HG03280 (cell line): Measurements from ENCODE around the gene DPM1.
"Not testable (repeated sequence)": the region's sequence is repeated elsewhere in the genome, so short reads cannot be mapped to it uniquely, and the experiment has no call there.

Experiments
- ATAC-seq: cut with Tn5 transposase; IDR thresholded peaks from one replicate; pipeline ENCODE4 v1.9.1; 2021; ENCODE audit warnings: mild to moderate bottlenecking, moderate library complexity; ENCODE audit not compliant: unreplicated experiment

The DPM1 gene

DNA sequence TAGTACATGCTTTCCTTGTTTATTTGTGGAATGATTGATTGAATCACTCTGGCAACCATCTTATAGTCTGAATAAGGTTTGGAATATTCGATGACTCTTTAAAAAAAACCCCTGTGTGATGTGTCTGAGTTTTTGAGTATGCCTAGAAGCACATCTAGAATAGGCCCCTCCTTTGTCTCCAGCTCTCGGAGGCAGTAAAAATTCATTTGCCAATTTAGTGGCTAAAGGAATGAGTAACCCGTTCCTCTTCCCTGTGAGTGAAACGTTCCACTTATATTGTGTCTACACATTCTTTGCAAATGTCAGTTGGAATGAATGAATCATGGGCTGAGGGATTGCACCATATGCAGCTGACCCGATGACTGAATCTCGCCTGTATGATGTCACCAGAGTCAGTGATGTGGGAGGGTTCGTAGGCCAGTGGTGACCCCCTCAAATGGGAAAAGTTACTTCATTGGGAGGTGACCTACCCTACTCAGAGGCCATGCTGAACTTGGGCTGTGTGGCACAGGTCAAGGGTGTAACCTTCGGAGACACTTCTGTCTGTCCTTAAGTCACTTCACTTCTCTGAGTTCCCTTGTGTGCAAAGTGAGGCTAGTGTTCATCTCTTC lies 21.8 kb upstream of the DPM1 start:
- ATAC-seq = no peak

DNA sequence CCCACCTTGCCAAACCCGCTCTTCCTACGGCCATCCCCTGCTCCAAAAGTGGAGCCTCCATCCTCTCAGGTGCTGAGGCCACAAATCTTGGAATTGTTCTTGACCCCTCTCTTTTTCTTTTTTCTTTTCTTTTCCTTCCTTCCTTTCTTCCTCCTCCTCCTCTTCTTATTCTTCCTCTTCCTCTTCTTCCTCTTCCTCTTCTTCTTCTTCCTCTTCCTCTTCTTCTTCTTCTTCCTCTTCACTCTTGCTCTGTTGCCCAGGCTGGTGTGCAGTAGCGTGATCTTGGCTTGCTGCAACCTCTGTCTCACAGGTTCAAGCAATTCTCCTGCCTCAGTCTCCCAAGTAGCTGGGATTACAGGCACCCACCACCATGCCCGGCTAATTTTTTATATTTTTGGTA lies 20.2 kb upstream of the DPM1 start:
- not testable (repeated sequence) for ATAC-seq

DNA sequence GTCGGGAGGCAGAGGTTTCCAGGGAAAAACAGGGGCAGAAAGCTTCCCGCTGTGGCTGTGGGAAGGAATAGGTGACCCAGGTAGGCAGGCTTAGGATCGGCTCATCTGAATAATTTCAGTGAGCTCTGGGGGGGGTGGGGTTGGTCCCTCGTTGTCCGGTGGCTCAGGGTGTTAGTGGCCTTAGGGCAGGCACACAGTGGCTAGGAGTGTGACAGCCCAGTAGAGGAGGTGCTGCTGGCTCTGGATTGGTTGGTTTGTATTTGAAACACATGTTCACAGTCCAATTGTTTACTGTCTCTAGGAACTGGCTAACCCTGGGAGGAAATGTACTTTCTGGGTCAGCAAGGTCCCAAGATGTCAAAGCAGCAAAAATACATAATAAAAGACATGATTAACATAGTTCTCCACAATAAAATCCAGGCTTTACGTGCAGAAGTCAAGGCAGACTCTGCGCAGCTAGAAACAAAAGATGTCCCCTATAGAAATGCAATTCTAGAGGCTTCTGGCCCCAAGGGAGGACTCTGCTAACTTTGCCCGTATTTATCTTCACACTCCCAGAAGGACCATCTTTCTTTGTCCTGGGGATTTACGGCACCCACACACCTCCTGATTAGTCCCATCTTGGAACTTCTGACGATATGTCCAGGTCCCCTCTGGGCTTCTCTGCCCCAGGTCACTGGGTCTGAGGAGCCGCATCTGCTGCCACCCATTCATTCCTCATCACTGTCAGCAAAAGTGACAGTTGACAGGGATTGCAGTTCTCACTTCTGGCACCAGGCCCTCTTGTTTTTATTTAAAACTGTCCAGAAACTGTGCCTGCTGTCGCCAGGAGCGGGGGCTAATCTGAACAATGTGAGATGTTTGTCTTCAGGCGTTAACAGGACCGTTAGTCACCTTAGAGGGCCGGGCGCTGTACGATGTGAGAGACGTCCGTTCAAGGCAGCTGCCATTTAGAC lies 19.0 kb upstream of the DPM1 start:
- ATAC-seq = no peak

DNA sequence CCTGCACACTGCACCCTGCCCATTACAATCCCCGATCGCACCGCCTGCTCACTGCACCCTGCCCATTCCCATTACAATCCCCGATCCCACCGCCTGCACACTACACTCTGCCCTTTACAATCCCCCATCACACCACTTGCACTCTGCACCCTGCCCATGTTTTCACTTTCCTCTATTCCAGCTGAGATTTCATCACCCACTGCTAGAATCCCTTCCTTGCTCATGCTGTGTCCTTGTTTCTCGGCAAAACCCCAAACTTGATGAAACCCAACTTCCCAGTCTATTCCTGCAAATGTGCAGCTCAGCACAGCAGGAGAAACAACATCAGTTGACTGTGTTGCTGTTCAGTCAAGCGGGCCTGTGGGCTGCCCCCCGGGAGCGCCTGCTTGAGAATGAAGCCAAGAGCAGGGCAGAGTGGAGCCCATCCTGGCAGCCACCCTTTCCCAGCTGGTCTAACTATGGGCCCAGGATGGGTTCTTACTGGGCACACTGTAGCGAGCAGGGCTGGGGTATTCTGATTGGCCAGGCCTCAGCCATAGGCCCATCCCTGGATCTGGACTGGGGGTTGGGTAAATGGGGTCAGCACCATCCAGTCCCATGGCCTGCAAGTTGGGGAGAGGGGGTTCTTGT lies 17.5 kb upstream of the DPM1 start:
- no peak for ATAC-seq

DNA sequence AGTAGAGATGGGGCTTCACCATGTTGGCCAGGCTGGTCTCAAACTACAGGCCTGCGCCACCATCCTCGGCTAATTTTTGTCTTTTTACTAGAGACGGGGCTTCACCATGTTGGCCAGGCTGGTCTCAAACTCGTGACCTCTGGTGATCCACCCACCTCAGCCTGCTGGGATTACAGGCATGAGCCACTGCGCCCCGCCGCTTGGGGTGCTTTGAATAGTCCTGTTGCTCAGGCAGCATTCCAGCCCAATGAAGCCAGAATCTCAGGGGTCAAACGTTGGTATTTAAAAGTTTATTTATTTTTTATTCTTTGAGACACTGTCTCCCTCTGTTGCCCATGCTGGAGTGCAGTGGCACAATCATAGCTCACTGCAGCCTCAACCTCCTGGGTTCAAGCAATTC lies 11.6 kb upstream of the DPM1 start:
- no peak for ATAC-seq

DNA sequence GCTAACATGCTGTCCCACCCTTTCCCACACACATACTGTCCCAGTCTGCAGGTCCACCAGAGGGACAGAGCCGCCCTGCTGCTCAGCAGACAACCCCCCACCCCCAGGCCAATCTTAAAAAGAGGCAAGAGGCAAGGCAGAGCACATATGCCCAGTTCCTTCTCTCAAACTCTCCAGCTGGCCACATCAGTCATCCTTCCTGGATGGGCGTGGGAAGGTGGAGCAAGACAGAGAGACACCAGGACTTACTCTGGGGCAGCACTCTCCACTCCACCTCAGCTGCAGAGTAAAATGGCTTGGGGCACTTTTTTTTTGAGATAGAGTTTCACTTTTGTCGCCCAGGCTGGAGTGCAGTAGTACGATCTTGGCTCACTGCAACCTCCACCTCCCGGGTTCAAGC lies 11.1 kb upstream of the DPM1 start:
- no peak for ATAC-seq

DNA sequence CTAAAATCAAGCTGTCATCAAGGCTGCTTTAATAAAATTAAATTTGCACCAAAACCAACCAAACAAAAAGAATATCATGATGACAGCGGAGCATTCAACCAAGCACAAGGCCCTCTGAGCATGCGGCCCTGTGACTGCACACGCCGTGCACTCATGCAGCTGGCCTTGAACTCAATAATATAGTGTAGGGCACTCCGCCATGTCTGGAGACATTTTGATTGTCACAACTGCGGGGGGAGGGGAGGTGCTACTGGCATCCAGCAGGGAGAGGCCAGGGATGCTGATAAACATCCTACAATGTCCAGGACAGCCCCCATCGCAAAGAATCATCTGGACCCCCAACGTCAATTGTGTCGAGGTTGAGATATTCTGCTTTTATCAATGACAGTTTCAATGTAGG lies 10.0 kb upstream of the DPM1 start:
- ATAC-seq = no peak

DNA sequence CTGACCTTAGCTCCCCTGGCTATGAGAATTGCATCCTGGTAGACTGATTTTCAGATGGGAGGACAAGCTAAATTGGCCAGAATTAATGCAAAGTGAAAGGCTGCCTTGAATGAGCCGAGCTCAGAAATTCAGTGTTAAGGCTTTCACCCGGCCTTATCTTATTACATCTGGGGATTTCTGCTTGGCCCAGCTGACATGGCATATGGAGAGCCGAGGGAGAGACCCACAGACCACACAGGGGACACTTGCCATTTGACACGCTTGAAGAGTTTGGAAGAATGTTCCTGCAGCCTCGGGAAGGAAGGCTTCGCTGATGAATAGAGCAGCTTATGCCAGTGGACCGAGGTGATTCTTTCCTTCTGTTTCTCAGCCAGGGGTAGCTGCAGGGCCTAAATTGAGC lies 9.3 kb upstream of the DPM1 start:
- no peak for ATAC-seq

DNA sequence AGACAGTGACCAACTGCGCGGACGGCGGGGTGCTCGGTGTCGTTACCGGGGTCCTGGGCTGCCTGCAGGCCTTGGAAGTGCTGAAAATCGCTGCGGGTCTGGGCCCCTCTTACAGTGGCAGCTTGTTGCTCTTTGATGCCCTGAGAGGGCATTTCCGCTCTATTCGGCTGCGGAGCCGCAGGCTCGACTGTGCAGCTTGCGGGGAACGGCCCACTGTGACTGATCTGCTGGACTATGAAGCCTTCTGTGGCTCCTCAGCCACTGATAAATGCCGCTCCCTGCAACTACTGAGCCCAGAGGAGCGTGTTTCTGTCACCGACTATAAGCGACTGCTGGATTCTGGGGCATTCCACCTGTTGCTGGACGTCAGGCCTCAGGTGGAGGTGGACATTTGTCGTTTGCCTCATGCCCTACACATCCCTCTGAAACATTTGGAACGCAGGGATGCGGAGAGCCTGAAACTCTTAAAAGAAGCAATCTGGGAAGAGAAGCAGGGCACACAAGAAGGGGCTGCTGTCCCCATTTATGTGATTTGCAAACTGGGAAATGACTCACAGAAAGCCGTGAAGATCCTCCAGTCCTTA lies 1.3 kb upstream of the DPM1 start:
- ATAC-seq = no peak

DNA sequence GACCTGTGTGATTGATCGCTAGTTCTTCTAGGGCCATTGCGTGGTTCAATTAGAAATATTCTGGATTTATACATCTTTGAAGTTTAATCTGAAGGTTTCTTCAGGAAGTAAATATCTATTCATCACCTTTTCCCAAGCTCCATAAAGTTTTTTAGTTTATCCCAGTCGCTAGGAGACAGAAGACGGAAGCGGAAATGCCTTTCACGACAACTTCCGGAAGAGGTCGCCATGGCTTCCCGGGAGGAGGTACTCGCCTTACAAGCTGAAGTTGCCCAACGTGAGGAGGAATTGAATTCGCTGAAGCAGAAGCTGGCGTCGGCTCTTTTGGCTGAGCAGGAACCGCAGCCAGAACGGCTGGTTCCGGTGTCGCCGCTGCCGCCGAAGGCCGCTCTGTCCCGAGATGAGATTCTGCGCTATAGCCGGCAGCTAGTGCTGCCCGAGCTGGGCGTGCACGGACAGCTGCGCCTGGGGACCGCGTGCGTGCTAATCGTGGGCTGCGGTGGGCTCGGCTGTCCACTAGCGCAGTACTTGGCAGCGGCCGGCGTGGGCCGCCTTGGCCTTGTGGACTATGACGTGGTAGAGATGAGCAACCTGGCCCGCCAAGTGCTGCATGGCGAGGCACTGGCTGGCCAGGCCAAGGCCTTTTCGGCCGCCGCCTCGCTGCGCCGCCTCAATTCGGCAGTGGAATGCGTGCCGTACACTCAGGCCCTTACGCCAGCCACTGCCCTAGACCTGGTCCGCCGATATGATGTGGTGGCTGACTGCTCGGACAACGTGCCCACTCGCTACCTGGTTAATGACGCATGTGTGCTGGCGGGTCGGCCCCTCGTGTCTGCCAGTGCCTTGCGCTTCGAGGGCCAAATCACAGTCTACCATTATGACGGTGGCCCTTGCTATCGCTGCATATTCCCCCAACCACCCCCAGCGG lies 547 bp upstream of the DPM1 start, which contains the start of gene MOCS3:
TSS of gene MOCS3 (plus strand) at position 204 of the 928 bp plus-strand sequence. CDS start at position 229, 25 bp downstream.
- peak; percentile 71 for ATAC-seq

DNA sequence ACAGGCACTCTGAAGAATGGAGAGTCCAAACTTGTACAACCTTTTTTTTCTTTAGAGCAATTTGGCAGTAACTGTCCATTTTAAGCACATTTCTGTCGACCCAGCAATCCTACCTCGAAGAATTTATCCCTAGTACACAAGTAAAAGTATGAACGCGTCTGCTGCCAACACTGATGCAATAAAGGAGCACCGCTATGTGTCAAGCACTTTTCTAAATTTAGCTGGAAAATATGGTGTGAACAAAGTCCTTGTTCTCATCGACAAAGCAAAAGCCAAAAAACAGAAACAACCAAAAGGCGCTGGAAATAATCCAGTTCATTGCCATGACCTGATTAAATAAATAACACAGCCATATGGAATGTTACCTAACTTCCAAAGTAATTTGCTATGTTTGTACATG lies 1.1 kb downstream of the DPM1 start:
- no peak for ATAC-seq

DNA sequence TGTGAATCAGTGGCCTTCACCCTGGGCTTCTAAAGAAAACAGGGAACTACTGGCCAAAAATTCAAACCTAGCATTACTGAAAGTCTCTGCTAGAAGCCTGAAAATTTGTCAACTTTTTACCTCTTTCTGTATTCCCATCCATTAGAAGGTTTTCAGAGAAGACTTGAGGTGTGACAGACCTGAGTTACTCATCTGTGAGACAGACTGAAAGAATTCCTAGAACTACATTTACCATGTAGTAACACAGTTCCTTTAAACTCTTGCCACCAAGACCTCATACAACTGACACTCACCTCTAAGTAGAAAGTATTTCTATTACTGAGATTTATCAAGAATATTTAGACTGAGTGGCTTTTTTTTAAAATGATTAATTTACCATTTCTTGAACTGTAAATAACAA lies 4.5 kb downstream of the DPM1 start:
- ATAC-seq = no peak

DNA sequence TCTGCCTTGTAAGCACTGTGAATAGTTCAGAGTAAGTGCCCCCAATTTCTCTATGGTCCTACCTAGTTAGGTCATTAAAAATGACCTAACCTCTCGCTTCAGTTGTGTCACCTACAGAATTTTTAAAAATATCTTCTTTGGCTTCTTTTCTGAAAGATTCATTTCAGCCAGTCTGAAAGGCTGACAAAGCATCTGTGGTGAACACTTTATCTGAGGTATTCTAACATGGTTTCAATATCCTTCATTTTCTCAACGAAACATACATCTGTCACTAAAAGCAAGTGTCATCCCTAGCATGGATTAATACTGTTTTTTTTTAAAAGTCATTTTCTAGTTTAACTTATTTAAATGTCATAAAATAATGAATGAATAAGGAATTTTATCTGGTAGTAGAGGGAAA lies 5.1 kb downstream of the DPM1 start:
- ATAC-seq = no peak

DNA sequence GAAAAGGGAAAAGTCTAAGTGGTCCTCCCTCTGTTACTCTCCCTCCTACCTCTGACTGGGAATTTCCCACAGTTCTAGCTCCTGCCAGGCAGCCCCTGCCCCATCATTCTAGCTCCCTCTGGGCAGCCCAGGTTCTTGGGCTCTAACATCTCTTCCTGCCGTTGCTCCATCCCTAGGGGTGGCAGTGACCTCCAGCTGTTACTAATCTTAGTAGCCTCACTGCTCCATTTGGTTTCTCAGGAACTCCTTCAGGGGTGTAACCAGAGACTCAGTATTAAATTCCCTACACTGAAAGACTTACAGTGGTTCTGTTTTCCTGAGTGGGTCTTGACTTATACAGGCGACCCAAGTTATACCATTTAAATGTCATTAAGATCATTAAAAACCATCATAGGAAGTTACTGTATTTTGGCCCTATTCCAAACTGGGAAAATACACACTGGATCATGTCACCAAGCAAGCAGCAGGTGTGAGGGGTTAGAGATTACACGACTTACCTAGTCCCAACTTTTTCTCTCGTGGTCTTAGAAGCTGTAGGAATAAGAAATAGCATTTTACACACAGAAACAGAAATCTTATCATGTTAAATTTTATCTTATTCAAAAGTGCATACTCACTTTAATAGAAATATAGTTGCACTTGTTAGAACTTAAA lies 10.1 kb downstream of the DPM1 start:
- ATAC-seq = no peak

DNA sequence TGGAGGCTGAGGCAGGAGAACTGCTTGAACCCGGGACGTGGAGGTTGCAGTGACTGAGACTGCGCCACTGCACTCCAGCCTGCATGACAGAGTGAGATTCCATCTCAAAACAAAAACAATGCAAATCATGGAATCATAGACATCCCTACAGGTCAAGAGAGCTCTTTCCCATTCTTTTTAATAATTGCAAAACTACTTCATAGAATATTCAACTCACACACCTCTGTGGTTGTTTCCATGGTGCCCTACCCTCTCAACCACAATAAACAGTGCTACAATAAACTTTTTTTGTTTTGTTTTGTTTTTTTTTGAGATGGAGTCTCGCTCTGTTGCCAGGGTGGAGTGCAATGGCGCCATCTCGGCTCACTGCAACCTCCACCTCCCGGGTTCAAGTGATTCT lies 15.3 kb downstream of the DPM1 start:
- ATAC-seq = no peak

DNA sequence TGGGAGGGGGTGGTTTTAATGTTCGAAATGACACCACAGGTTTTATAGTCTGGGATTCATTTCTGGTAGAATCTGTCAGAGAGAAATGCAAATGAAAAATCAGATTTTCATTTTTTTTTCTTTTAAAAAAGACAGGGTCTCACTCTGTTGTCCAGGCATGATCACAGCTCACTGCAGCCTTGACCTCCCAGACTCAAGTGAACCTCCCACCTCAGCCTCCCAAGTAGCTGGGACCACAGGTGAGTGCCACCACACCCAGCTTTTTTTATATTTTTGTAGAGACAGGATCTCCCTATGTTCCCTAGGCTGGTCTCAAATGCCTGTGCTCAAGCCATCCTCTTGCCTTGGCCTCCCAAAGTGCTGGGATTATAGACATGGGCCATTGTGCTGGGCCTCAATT lies 24.7 kb downstream of the DPM1 start:
- ATAC-seq = no peak

DNA sequence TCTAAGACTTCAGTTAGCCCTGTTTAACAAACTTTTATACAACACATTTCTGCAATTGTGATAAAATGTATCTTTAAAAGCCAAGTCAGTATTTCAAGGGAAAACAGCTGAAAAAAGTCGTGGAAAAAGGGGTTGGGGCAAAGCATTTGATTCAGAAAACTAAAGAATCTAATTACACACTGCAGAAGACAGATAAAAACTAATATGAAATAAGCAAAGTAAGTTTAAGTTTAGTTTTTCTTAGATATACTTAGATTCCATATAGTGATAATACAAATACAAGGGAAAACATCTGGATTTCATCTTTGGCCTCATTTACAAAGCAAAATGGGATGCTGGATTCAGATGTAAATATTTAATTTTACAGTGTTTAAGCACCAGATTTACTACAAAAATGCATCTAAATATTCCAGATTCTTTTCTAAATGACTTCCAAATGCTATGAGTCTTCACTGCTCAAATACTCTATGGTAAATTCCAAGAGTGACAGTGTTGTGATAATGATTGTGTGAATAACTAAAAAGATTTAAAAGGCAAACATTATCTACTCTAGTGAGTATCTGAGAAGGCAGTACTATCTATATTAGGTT lies 25.5 kb downstream of the DPM1 start:
- ATAC-seq = no peak

DNA sequence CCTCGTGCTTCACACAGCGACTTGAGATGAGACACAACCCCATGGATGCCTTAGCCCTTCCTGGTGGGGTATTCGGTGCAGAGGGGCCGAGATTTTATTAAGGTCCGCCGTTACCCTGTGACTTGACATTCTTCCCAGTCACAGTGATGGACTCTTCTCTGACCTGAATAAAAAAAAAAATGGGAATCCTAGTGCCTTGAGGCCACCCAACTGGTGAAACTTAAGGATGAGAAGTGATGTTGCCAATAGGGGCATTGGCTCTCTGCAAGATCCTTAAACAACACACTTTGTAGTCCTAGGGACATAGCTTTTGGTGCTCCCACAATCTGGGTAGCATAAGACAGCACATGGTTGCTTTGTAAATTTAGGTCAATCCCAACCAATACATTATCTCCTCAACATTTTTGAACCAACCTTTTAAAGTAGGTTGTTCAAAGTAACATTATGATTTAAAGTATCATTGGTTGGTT lies 26.3 kb downstream of the DPM1 start:
- no peak for ATAC-seq

DNA sequence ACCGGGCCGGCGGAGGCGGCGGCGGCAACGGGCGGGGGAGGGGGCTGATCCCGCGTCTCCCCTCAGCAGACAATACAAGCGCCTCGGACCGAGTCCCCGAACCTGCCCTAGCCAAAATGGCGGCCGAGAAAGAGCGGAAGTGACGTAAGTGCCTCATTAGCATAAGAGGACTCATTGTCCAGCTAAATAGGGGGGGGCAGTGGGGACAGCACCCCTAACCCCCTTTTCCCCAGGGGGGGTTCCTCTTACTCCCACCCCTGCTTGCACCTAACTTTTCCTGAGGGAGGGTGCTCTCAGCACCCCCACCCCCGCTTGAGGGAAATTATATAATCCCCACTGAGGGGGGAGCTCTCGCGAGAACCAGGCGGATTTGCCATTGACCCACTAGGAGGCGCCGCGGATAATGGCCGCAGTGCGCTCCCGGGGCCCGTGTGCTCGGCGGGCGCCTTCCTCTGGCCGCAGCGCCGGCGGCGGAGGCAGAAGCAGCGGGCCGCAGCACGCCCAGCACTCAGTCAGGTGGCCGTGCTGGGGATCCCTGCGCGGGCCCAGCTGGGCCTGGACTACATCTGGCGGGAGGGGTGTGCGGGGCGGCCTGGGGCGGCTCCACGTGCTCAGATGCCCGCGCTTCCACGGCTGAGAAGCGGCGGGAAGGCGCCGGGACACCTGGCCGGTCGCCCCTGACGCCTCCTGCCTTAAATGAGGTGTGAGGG lies 26.9 kb downstream of the DPM1 start, which contains the start of gene ADNP:
TSS of gene ADNP (minus strand) at position 132 of the 710 bp plus-strand sequence. CDS start 27,441 bp downstream, outside the sequence.
- ATAC-seq = peak; percentile 58
